BJ (cell line): ENCODE measurements around the gene TSN. TPM values are rescaled to one million over a fixed set of nuclear protein-coding genes. Genes with fewer than 3 reads are reported as not detected.

Experiments used
- CTCF ChIA-PET: fragments of 350-600 bp; formaldehyde crosslinking; extraction: SDS; loops from one replicate; lab custom pipeline; 2021; ENCODE audit warnings: antibody characterized with exemption, inconsistent platforms; lab: Yijun Ruan, JAX
- POLR2A ChIA-PET: fragments of 300-600 bp; sonication (Branson Sonifier 250); formaldehyde crosslinking; extraction: SDS; loops from one replicate; lab custom pipeline; 2021; ENCODE audit warnings: antibody characterized with exemption; lab: Charles Lee
- DNase-seq: peaks from one replicate; pipeline ENCODE4 v3.0.0-alpha.2; 2011; ENCODE audit warnings: low read depth
- H3K27me3 ChIP-seq: 2 replicates; pipeline ENCODE4 v1.6.0; 2011; ENCODE audit warnings: low read length; ENCODE audit not compliant: control insufficient read depth, insufficient read depth
- H3K36me3 ChIP-seq: 2 replicates; pipeline ENCODE4 v1.5.1; 2011; ENCODE audit warnings: low read length; ENCODE audit not compliant: control insufficient read depth, insufficient read depth
- H3K4me3 ChIP-seq: 2 replicates; pipeline ENCODE4 v1.5.1; 2011; ENCODE audit warnings: low read depth, mild to moderate bottlenecking, control low read depth, low read length
- CTCF ChIP-seq: IDR thresholded peaks from 2 replicates; pipeline ENCODE4 v1.5.1; 2011; ENCODE audit warnings: low read depth, mild to moderate bottlenecking, control low read depth, inconsistent platforms, low read length, moderate library complexity; ENCODE audit not compliant: insufficient read depth
- polyA plus RNA-seq: library from polyadenylated mRNA; depleted of rRNA; stranded (reverse); fragments of >200 nt; gene quantifications from 2 replicates; pipeline ENCODE4 v1.2.3, GENCODE V29; 2011

The TSN gene
- polyA plus RNA-seq, 1 experiment: 41.6 TPM

GRCh38 chr2:121721926-121722325, 33.5 kb upstream of the TSN start:
- H3K27me3 ChIP-seq: no peaks in the 10 kb centered on the region

GRCh38 chr2:121722479-121722878, 33.0 kb upstream of the TSN start:
- ChIA-PET POLR2A (no interaction called here), CTCF (interaction anchor here (0.6 to 1.1 kb wide), 3 partner anchors 192 to 641 kb away, joined by 3 to 4 read pairs (median 4); partner anchors contain the start of gene RNU4ATAC)
- peak; percentile 47 for DNase-seq
- Histone ChIP-seq H3K36me3 (peaks cover 6% of the 10 kb centered on the region), H3K4me3 (no peak overlapping the region), H3K27me3 (no peaks in the 10 kb centered on the region)
- no peak for TF ChIP-seq CTCF

More at GRCh38 chr2:121721926-121722325, 33.5 kb upstream of the TSN start:
- H3K4me3 ChIP-seq: no peak overlapping the region
- POLR2A ChIA-PET: interaction anchor here (0.5 to 0.6 kb wide), 2 partner anchors 171 to 190 kb away, joined by 3 read pairs; no protein-coding TSS in a partner anchor
- H3K36me3 ChIP-seq: peaks cover 3% of the 10 kb centered on the region
- CTCF ChIA-PET: interaction anchor here (0.6 to 1.1 kb wide), 4 partner anchors 192 to 640 kb away, joined by 3 to 4 read pairs (median 4); partner anchors contain the start of gene RNU4ATAC
- DNase-seq: peak; percentile 94
- TF ChIP-seq CTCF: no peak

GRCh38 chr2:121723316-121723715, 32.1 kb upstream of the TSN start:
- no peak for DNase-seq
- Histone ChIP-seq H3K36me3 (peaks cover 6% of the 10 kb centered on the region), H3K27me3 (no peaks in the 10 kb centered on the region), H3K4me3 (no peak overlapping the region)
- TF ChIP-seq CTCF: no peak
- POLR2A ChIA-PET: no interaction called here
- CTCF ChIA-PET: no interaction called here

- no peak for TF ChIP-seq CTCF
- Histone ChIP-seq H3K27me3 (no peaks in the 10 kb centered on the region), H3K36me3 (peaks cover 15% of the 10 kb centered on the region), H3K4me3 (no peak overlapping the region)
- POLR2A ChIA-PET: no interaction called here
- DNase-seq: no peak
- CTCF ChIA-PET: interaction anchor here (0.8 to 0.9 kb wide), 2 partner anchors 8 to 9 kb away, joined by 3 read pairs; partner anchors contain the start of gene NIFK
Observed at GRCh38 chr2:121727332-121727731, 28.1 kb upstream of the TSN start.

GRCh38 chr2:121727950-121728349, 27.5 kb upstream of the TSN start:
- ChIA-PET POLR2A (no interaction called here), CTCF (interaction anchor here (0.6 kb wide), 1 partner anchor 197 kb away, joined by 3 read pairs; the partner anchor contains the start of gene RNU4ATAC)
- peaks cover 15% of the 10 kb centered on the region for H3K36me3 ChIP-seq
- no peaks in the 10 kb centered on the region for H3K27me3 ChIP-seq
- TF ChIP-seq CTCF: no peak
- no peak overlapping the region for H3K4me3 ChIP-seq
- no peak for DNase-seq
